Ascending aorta (tissue), 2 donors: ENCODE results near the gene RUNX2. TPM values are rescaled to one million over a fixed set of nuclear protein-coding genes. Genes with fewer than 3 reads are reported as not detected.

Source experiments
- DNase-seq, 2 donors: peaks; one replicate each; pipeline ENCODE4 v3.0.0-alpha.2; 2019; ENCODE audit warnings: low spot score in 2 of 2
- H3K27ac ChIP-seq, 2 donors: fragments of 200-600 bp; sonication (generic); one replicate each; pipeline ENCODE4 v1.5.1; 2016 to 2017; ENCODE audit warnings: mild to moderate bottlenecking in 1 of 2
- H3K27me3 ChIP-seq: fragments of 200-600 bp; sonication (generic); one replicate; pipeline ENCODE4 v1.5.1; 2017
- H3K36me3 ChIP-seq, 2 donors: fragments of 200-600 bp; sonication (generic); one replicate each; pipeline ENCODE4 v1.5.1; 2016
- H3K4me1 ChIP-seq, 2 donors: fragments of 200-600 bp; sonication (generic); one replicate each; pipeline ENCODE4 v1.5.1; 2016 to 2017; ENCODE audit warnings: mild to moderate bottlenecking in 1 of 2
- H3K4me3 ChIP-seq, 2 donors: fragments of 200-600 bp; sonication (generic); one replicate each; pipeline ENCODE4 v1.5.1; 2016 to 2017; ENCODE audit warnings: mild to moderate bottlenecking in 1 of 2
- H3K9me3 ChIP-seq, 2 donors: fragments of 200-600 bp; sonication (generic); one replicate each; pipeline ENCODE4 v1.5.1; 2016
- CTCF ChIP-seq, 3 experiments: fragments of 200-600 bp in 2 of 3; fragments of 450-650 bp in 1 of 3; sonication (generic) in 2 of 3; IDR thresholded peaks; one replicate each; pipeline ENCODE4 v1.5.1; 2016 to 2019; ENCODE audit warnings: antibody characterized with exemption in 3 of 3, mild to moderate bottlenecking in 1 of 3, moderate library complexity in 1 of 3
- intact Hi-C: fragments of 100-400 bp; cut with DNase I; formaldehyde crosslinking; loops from one replicate; pipeline ENCODE4 v1.15.1; 2023
- total RNA-seq: library from RNA; depleted of rRNA; stranded (reverse); fragments of >200 nt; gene quantifications from one replicate; pipeline ENCODE4 v1.1.0, GENCODE V29; 2016

The RUNX2 gene
- total RNA-seq, 1 donor from 2014 or later: 0.21 TPM

- Histone ChIP-seq H3K36me3 (no peaks in the 10 kb centered on the region), H3K4me1 (no peaks in the 10 kb centered on the region), H3K27ac (no peak overlapping the region), H3K9me3 (no peaks in the 10 kb centered on the region), H3K27me3 (no peaks in the 10 kb centered on the region), H3K4me3 (no peak overlapping the region)
- intact Hi-C loops: no loop called here
- no peak for TF ChIP-seq CTCF (IDR thresholded peaks at IDR 0.05)
- DNase-seq: no peak
These were observed 234.0 kb downstream of the RUNX2 start for GRCh38 chr6:45562171-45562570.

- H3K4me3 ChIP-seq: no peak overlapping the region
- H3K27ac ChIP-seq: no peak overlapping the region
- H3K36me3 ChIP-seq: no peaks in the 10 kb centered on the region
- H3K4me1 ChIP-seq: no peaks in the 10 kb centered on the region
- DNase-seq: no peak
- no peaks in the 10 kb centered on the region for H3K9me3 ChIP-seq
- intact Hi-C loops: no loop called here
- no peaks in the 10 kb centered on the region for H3K27me3 ChIP-seq
- TF ChIP-seq CTCF (IDR thresholded peaks at IDR 0.05): no peak
These were observed 234.9 kb downstream of the RUNX2 start for GRCh38 chr6:45563041-45563440.

GRCh38 chr6:45563844-45564243 is 235.7 kb downstream of the RUNX2 start:
- H3K27ac ChIP-seq: no peak overlapping the region
- H3K36me3 ChIP-seq: no peaks in the 10 kb centered on the region
- intact Hi-C loops: no loop called here
- no peak for TF ChIP-seq CTCF (IDR thresholded peaks at IDR 0.05)
- no peak for DNase-seq
- H3K4me1 ChIP-seq: no peaks in the 10 kb centered on the region
- H3K4me3 ChIP-seq: no peak overlapping the region
- H3K27me3 ChIP-seq: no peaks in the 10 kb centered on the region
- H3K9me3 ChIP-seq: no peaks in the 10 kb centered on the region

GRCh38 chr6:45566882-45567281 is 238.8 kb downstream of the RUNX2 start:
- no peak overlapping the region for H3K27ac ChIP-seq

GRCh38 chr6:45567879-45568278 is 239.7 kb downstream of the RUNX2 start:
- Histone ChIP-seq H3K4me1 (no peaks in the 10 kb centered on the region), H3K9me3 (no peaks in the 10 kb centered on the region), H3K36me3 (no peaks in the 10 kb centered on the region), H3K4me3 (no peak overlapping the region), H3K27me3 (no peaks in the 10 kb centered on the region), H3K27ac (no peak overlapping the region)
- DNase-seq: no peak
- intact Hi-C loops: no loop called here
- TF ChIP-seq CTCF (IDR thresholded peaks at IDR 0.05): no peak

More at GRCh38 chr6:45566882-45567281, 238.8 kb downstream of the RUNX2 start:
- TF ChIP-seq CTCF (IDR thresholded peaks at IDR 0.05): no peak
- Histone ChIP-seq H3K36me3 (no peaks in the 10 kb centered on the region), H3K4me1 (no peaks in the 10 kb centered on the region), H3K9me3 (no peaks in the 10 kb centered on the region), H3K4me3 (no peak overlapping the region), H3K27me3 (no peaks in the 10 kb centered on the region)
- intact Hi-C loops: no loop called here
- no peak for DNase-seq

- no peaks in the 10 kb centered on the region for H3K9me3 ChIP-seq
- H3K4me3 ChIP-seq: no peak overlapping the region
- intact Hi-C loops: no loop called here
- no peaks in the 10 kb centered on the region for H3K27me3 ChIP-seq
- no peaks in the 10 kb centered on the region for H3K36me3 ChIP-seq
- no peak for TF ChIP-seq CTCF (IDR thresholded peaks at IDR 0.05)
- no peaks in the 10 kb centered on the region for H3K4me1 ChIP-seq
- DNase-seq: no peak
- H3K27ac ChIP-seq: no peak overlapping the region
These were observed 240.5 kb downstream of the RUNX2 start for GRCh38 chr6:45568626-45569025.
